ENCODE measurements around the gene PDX1.

DNA sequence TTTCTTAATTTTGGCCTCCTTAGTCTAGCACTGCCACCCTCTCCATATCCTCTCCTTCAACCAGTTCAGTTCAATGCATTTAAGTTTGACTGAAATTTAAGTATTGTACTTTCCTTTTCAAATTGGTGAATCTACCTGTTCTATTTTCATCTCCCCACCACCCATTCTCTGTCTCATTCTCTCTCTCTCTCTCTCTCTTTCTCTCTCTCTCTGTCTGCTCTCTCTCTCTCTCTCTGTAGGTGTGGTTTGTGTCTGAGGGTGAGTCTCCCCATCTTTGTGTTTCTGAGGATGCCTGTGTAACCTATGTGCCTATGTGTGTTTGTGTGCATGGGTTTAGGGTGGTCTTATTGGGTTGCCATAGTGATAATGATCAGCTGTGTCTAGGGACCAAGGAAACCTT lies 10.1 kb downstream of the PDX1 start:
- TF ChIP-seq EZH2 (IDR thresholded peaks at IDR 0.05; ENCODE audit: borderline replicate concordance, low read length) (no peak), CTCF (IDR thresholded peaks at IDR 0.05; ENCODE audit: low read length) (no peak)
